Stimulated activated CD4-positive, alpha-beta T cell treated with anti-CD3 and anti-CD28 coated beads, Interleukin-1b, Interleukin-23, amount 100 ng/mL, for 24 hours (primary cell): ENCODE data around the gene AURKAIP1.

Experiments
- DNase-seq, 4 experiments: peaks; one replicate each; pipeline ENCODE4 v3.0.0-alpha.2; 2020; ENCODE audit warnings: low read depth in 4 of 4, low spot score in 1 of 4

The AURKAIP1 gene

GRCh38 chr1:1348420-1349255, 26.4 kb downstream of the AURKAIP1 start:
- DNase-seq, result no peak

GRCh38 chr1:1347663-1348419, 27.2 kb downstream of the AURKAIP1 start:
- no peak for DNase-seq

DNA sequence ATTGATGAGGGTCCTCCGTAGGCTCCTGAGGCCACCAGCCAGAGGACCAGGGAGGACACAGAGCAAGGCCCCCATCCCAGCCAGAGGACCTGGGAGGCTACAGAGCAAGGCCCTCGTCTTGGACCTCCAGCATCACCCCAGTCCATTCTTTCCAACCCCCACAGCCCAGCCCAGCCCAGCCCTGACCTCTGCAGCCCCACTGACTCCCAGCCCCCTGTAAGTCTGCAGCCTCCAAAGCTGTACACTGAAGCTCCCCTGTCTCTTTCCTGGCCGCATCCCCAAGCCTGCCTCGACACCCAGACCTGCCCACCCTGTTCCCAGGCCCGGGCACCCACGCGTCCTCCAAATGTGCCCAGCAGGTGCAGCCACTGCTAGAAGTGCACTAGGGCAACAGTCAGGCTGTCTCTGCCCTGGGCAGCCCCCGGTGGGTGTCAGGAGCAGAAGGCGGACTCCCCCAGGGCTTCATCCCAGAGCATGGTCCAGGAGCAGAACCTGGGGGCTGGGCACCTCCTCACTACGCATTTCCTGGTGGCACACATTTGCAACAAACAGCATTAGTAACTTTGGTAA, 27.9 kb downstream of the AURKAIP1 start:
- no peak for DNase-seq

- DNase-seq, result no peak
Observed at GRCh38 chr1:1346501-1346890, 28.5 kb downstream of the AURKAIP1 start.

DNA sequence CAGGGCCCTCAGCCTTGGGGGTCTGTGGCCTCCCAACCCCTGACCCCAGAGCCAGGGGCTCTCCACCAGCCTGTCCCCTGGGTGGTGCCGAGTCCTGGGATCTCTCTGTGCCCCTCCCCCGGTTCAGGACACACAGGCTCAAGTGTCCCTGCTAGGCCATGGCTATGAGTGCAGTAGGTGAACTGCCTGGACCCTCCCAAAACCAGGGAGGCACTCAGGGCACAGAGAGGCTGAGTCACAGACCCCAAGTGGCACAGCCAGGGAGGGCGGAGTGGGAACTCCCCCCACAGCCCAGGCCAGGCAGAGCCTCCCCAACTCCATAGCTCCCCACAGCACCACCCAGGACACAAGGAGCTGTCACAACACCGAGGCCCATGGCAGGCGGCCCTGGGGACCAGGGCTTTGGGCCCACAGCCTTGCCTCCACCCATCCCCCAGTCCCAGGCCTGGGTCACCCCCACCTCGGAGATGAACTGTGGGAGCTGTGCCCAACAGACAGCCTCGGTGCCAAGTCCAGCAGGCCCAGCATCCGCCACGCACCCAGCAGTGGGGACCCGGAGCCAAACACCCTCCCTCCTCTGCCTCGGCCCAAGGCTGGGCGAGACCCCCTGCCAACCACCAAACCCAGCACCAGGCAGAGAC, 29.0 kb downstream of the AURKAIP1 start:
- DNase-seq, result no peak

GRCh38 chr1:1345384-1345783, 29.6 kb downstream of the AURKAIP1 start:
- no peak for DNase-seq

GRCh38 chr1:1344655-1345361, 30.2 kb downstream of the AURKAIP1 start:
- DNase-seq, result peak in 2 of 4 experiments; percentile 40 to 62

GRCh38 chr1:1343811-1344421, 31.1 kb downstream of the AURKAIP1 start:
- DNase-seq, result no peak

- no peak for DNase-seq
Observed at GRCh38 chr1:1342584-1343115, 32.4 kb downstream of the AURKAIP1 start.

GRCh38 chr1:1342061-1342562, 32.9 kb downstream of the AURKAIP1 start:
- DNase-seq, result no peak

DNA sequence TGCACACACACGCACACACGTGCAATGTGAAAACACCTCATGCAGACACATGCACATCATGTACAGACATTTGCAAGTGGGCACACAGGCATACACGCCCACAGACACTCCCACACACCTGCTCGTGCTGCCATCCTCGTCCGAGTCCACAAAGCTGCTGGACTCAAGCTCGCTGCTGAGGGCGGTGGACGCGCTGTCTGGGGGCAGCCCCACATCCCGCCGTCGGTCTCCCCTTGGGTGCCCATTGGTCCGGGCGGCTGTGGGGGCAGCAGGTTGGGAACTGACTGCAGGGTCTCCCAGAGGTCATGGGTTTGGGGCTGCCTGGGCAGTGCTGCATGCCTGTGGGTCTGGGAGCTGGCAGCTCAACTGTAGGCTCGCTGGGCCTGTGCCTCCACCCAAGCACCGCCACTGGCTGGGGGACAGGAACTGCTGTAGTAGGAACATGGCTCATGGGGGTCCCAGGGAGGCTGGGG, 33.4 kb downstream of the AURKAIP1 start:
- no peak for DNase-seq

- no peak for DNase-seq
Observed at GRCh38 chr1:1340791-1341548, 34.0 kb downstream of the AURKAIP1 start.

DNA sequence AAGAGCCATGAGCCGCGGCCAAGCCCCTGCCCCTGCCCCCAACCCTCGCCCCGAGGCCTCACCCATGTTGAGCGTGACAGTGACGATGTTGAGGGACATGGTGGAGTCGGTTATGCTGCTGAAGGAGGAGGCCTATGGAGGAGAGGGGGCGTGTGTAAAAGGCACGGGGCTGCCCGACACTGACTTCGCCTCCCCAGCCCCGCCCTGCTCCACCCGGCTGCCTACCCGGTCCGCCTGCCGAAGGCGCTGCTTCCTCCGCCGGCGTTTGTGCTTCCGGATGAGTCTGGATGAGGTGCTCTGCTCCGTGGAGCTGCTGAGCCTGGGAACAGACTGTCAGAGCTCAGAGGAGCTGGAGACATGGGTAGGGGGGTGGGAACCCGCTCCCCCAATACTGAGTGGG, 34.8 kb downstream of the AURKAIP1 start:
- no peak for DNase-seq

DNA sequence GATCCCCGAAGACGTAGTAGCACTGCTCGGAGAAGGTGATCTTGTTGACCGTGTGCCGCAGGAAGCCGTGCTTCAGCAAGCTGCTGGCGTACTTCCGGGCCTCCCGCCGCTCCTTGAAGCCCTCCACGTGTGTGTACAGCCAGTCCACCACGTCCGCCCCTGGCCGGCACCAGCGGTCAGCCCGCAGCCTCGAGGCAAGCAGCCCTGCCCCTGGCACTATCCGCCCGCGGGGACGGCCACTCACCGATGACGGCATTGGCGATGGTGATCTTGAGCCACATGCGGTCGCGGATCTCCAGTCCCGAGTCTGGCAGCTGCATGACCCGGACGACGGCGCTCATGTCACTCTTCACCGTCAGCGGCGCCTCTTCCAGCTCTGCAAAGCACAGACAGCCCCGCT, 36.7 kb downstream of the AURKAIP1 start:
- DNase-seq, result no peak

DNA sequence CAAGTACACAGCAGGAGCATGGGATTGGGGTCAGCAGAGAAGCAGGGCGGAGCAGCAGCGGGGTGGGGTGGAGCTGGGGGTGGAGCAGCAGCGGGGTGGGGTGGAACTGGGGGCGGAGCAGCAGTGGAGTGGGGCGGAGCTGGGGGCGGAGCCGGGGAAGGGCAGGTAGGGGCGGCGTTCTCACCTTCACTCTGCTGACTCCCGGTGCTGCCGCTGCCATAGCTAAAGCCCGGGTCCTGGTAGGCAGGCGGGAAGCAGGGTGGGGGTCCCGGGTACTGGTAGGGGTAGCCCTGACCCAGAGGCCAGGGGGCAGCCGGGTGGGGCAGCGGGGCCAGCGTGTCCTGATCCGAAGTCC, 37.2 kb downstream of the AURKAIP1 start:
- DNase-seq, result peak in 2 of 4 experiments; percentile 33 to 47

DNA sequence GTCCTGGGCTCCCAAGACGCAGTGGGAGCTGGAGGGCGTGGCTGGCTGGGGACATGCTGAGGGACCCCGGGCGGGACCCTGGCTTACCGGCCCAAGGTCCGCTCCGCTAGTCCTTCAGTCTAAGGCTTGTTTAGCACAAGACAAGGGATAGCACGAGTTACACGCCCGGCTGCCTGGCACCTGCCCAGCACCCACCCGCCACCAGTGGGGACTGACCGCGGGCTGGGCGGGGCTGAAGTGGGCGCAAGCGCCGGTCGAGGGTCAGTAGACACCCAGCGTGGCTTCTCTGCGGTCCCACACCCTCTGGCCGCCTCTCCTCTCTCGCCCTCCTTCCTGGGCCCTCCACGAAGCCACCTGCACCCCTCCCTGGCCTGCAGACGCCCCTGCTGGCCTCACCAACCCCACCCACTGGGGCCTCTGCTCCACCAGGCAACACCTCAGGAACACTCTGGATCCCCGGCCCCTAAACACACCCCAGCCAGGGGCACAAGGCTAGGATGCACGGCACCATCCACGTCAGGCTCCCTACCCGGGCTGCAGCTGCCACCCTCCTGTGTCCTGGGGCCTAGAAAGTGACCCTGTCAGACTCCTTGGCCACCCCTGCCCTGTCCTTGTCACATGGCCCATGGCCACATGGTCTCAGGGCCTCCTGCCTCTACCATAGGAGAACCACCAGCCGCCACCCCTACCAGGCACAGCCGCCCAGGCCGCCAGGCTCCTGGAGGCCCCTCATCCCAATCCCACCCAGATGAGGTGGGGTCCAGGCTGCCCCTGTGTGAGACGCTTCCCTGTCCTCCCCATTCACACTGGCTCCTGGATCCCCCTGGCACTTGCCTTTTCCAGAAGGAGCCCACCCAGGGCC, 37.8 kb downstream of the AURKAIP1 start:
- DNase-seq, result no peak

GRCh38 chr1:1336446-1336845, 38.6 kb downstream of the AURKAIP1 start:
- no peak for DNase-seq

GRCh38 chr1:1335792-1336248, 39.2 kb downstream of the AURKAIP1 start:
- no peak for DNase-seq
